SH-SY5Y (cell line): Measurements from ENCODE around the gene MRPL24.

ENCODE experiments used
- GATA2 ChIP-seq: IDR thresholded peaks from 2 replicates; pipeline ENCODE4 v1.6.1; 2011; ENCODE audit warnings: mild to moderate bottlenecking, low read depth, low read length
- GATA3 ChIP-seq: IDR thresholded peaks from 2 replicates; pipeline ENCODE4 v1.6.1; 2011; ENCODE audit warnings: low read depth, mild to moderate bottlenecking, low read length, moderate library complexity

DNA sequence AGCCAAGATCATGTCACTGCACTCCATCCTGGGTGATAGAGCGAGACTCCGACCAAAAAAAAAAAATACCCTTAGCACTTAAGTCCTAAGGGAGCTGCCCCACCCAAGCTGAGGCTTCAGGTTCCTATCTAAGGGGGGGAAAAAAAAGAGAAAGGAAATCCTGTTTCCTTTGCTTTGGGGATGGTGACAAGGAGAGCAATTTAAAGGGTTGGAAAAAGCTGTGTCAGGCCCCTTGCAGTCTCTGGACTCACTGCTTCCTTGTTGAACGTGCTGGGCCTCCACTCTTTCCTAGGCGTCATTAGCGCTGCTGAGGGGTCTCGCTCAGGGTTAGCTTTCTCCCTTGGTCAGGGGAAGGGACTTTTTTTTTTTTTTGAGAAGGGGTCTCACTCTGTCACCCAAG is 44.6 kb upstream of the MRPL24 start:
- TF ChIP-seq GATA3 = no peak
- no peak for TF ChIP-seq GATA2
